Epithelial cell of esophagus (primary cell): ENCODE measurements around the gene BRD3.

Source experiments
- DNase-seq: peaks from one replicate; pipeline ENCODE4 v3.0.0; 2010; ENCODE audit warnings: low read depth
- H3K4me3 ChIP-seq: 2 replicates; pipeline ENCODE4 v1.5.1; 2011; ENCODE audit warnings: mild to moderate bottlenecking, low read length, control low read depth
- CTCF ChIP-seq: IDR thresholded peaks from 2 replicates; pipeline ENCODE4 v1.5.1; 2011; ENCODE audit warnings: low read depth, mild to moderate bottlenecking, low read length, control low read depth, inconsistent platforms; ENCODE audit not compliant: insufficient read depth; ENCODE audit errors: missing control alignments

Gene BRD3

GRCh38 chr9:134003237-134003636 lies 64.6 kb downstream of the BRD3 start:
- DNase-seq, result no peak
- H3K4me3 ChIP-seq, result no peak overlapping the region
- no peak for TF ChIP-seq CTCF

- no peak for DNase-seq
- H3K4me3 ChIP-seq, result no peak overlapping the region
- no peak for TF ChIP-seq CTCF
Observed at GRCh38 chr9:134002796-134003195, 65.0 kb downstream of the BRD3 start.

DNA sequence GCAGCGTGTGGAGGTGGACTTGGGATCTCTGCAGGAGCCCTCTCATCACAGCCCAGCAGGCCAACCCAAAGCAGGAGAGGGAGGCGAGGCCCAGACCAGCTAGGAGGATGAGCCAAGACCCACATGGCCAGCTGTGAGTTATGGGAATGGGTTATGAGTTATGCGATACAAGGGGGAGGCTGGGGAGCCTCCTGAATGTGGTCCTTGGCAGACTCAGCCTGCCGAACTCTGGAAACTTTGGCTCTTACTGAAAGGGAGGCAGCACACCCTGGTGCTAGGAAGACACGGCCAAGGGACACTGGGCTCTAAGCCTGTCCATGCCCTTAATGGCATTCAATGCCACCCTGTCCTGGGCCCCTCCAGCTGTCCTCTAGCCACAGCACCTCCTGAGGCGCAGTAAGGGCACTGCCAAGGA lies 68.0 kb downstream of the BRD3 start:
- DNase-seq, result no peak
- H3K4me3 ChIP-seq, result no peak overlapping the region
- TF ChIP-seq CTCF, result no peak

GRCh38 chr9:133998915-133999595 lies 68.8 kb downstream of the BRD3 start:
- no peak overlapping the region for H3K4me3 ChIP-seq
- TF ChIP-seq CTCF, result no peak
- DNase-seq, result no peak

GRCh38 chr9:133997584-133997983 lies 70.2 kb downstream of the BRD3 start:
- no peak for TF ChIP-seq CTCF
- DNase-seq, result no peak
- no peak overlapping the region for H3K4me3 ChIP-seq

GRCh38 chr9:133996531-133997520 lies 71.0 kb downstream of the BRD3 start:
- H3K4me3 ChIP-seq, result no peak overlapping the region
- no peak for TF ChIP-seq CTCF
- DNase-seq, result no peak
